Measurements from ENCODE around the gene ZNF628.

The ZNF628 gene

DNA sequence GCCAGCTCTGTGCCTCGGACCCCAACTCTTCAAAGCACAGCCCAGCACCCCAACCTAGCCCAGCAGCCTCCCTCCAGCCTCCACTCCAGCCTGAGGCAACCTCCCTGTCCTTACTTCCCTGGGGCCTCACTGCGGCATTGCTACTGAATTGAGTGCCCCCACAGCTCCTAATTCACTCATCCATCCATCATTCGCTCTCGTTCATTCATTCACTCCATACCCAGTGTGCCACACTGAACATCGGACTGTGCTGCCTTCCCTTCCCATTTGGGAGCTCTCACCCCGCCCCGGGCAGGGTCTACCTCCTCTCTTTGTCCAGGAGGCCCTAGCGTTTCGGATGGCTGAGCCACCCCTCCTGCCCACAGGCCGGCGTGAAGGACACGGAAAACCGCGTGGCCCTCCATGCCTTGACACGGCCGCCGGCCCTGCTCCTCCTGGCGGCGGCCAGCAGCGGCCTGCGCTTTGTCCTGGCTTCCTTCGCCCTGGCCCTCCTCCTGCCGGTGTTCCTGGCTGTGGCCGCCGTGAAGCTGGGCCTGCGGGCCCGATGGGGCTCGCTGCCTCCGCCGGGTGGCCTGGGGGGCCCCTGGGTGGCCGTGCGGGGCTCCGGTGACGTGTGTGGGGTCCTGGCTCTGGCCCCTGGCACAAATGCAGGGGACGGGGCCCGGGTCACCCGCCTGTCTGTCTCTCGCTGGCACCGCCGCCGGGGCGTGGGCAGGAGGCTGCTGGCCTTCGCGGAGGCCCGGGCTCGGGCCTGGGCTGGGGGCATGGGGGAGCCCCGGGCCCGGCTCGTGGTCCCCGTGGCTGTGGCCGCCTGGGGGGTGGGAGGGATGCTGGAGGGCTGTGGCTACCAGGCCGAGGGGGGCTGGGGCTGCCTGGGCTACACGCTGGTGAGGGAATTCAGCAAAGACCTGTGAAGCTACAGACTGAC is 9.9 kb downstream of the ZNF628 start:
- H3K4me3 ChIP-seq (ENCODE audit: low read depth, low read length) = no peak overlapping the region
- TF ChIP-seq, protein P1, sequence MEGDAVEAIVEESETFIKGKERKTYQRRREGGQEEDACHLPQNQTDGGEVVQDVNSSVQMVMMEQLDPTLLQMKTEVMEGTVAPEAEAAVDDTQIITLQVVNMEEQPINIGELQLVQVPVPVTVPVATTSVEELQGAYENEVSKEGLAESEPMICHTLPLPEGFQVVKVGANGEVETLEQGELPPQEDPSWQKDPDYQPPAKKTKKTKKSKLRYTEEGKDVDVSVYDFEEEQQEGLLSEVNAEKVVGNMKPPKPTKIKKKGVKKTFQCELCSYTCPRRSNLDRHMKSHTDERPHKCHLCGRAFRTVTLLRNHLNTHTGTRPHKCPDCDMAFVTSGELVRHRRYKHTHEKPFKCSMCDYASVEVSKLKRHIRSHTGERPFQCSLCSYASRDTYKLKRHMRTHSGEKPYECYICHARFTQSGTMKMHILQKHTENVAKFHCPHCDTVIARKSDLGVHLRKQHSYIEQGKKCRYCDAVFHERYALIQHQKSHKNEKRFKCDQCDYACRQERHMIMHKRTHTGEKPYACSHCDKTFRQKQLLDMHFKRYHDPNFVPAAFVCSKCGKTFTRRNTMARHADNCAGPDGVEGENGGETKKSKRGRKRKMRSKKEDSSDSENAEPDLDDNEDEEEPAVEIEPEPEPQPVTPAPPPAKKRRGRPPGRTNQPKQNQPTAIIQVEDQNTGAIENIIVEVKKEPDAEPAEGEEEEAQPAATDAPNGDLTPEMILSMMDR (IDR thresholded peaks at IDR 0.05; ENCODE audit: borderline replicate concordance, insufficient read depth, low read depth, low read length) = no peak

DNA sequence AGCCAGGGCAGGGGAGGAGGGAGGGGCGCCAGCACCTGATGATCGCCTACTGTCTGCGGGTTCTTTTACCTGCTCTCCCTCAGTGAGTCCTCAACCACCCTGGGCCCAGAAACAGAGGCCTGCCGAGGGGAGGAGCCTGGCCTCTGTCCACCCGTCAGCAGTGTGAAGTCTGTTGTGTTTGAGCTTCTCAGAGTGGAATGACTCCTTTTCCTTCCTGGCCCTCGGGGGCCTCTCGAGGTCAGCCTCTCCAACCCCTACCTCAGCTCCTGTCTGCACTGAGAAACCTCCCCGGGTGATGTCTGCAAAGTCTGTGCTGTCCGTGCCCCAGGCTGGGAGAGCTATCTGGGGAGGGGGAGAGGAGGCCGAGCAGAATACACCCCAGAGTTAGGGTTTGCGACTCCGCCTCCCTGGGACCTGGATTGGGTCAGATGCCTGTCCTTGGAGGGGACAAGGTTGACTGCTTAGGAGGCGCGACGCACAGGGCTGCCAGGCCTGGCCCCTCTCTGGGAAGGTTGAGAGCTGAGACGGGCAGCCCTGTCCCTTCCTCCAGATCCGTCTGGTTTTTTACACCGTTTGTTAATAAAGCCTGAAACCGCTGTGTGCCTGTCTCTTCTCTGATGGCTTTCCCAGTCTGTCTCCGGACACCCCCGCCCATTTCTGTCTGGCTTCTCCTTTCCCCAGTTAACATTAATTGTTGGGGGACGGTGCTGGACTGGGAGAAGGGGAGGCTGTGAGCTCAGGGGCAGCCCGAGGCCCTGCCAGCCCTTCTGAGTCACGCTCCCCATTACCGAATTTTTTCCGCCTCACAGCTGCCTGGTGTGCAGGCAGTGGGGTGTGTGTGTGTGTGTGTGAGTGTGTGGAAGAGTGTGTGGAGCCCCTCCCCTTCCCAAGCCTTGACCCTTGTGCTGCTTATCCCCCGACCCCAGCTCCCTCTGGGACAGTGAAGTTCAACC is 10.8 kb downstream of the ZNF628 start:
- TF ChIP-seq, protein P1 (IDR thresholded peaks at IDR 0.05; ENCODE audit: borderline replicate concordance, insufficient read depth, low read depth, low read length) = no peak
- no peak overlapping the region for H3K4me3 ChIP-seq (ENCODE audit: low read depth, low read length)

DNA sequence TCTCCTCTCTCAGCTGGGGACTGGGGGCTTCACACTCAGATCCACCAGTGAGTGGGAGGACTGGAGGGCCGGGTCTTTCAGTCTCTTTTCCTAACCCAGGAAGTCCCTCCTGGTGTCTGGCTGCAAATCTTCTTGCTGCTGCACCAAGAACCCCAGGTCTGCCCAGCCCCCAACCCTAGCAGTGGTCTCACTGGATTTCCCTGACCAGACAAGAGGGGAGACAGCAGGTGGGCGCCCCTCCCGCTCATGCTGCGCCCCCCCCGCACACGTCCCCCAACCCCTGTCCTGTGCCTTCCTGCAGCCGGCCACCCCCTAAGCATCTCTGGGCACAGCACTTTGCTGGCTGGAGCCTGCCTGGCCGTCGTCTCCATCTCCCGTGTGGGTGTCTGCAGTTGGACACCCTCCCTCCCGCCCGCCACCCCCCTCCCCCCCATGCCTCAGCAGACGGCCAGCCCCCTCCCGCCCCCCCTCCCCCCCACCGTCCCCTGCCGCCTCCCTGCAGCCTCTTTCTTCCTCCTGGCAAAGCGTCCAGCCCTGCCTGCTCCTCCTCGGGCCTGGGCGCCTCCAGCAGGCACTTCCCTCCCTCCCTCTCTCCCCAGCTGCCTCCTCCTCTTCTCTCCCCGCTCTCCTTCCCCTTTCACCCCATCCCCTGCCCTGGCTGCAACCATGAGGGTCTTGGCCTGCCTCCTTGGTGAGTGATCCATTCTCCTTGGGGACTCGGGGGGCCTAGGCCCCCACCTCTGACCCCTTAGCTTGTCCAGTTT is 11.7 kb downstream of the ZNF628 start, which contains the start of gene SSC5D:
SSC5D (plus strand) TSS at position 513 of the 764 bp plus-strand sequence; CDS start at position 667, 154 bp downstream.
- H3K4me3 ChIP-seq (ENCODE audit: low read depth, low read length) = no peak within 1 kb of the TSS
- TF ChIP-seq, protein P1 (IDR thresholded peaks at IDR 0.05; ENCODE audit: borderline replicate concordance, insufficient read depth, low read depth, low read length) = no peak

DNA sequence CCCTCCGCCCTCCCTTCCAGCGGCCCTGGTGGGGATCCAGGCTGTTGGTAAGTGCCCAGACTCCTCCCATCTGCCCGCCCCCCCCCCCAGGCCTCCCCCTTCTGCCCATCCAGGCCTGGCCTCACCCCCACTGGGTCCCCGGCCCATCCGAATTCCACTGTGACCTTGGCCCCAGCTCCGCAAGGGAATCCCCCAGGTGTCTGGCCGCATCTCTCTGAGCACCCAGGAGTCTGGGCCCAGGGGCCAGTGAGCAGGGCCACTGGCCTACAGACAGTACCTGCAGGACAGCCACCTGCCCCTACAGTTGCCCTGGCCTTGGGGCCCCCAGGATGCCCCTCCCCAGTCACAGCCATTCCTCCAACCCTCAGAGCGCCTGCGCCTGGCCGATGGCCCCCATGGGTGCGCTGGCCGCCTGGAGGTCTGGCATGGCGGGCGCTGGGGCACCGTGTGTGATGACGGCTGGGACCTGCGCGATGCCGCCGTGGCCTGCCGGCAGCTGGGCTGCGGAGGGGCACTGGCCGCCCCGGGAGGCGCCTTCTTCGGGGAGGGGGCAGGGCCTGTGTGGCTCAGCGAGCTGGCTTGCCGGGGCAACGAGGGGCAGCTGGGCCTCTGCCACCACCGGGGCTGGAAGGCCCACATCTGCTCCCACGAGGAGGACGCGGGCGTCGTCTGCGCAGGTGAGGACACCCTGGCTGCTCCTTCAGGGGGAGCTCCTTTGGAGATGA is 12.7 kb downstream of the ZNF628 start:
- TF ChIP-seq, protein P1 (IDR thresholded peaks at IDR 0.05; ENCODE audit: borderline replicate concordance, insufficient read depth, low read depth, low read length) = no peak
- H3K4me3 ChIP-seq (ENCODE audit: low read depth, low read length) = no peak overlapping the region

DNA sequence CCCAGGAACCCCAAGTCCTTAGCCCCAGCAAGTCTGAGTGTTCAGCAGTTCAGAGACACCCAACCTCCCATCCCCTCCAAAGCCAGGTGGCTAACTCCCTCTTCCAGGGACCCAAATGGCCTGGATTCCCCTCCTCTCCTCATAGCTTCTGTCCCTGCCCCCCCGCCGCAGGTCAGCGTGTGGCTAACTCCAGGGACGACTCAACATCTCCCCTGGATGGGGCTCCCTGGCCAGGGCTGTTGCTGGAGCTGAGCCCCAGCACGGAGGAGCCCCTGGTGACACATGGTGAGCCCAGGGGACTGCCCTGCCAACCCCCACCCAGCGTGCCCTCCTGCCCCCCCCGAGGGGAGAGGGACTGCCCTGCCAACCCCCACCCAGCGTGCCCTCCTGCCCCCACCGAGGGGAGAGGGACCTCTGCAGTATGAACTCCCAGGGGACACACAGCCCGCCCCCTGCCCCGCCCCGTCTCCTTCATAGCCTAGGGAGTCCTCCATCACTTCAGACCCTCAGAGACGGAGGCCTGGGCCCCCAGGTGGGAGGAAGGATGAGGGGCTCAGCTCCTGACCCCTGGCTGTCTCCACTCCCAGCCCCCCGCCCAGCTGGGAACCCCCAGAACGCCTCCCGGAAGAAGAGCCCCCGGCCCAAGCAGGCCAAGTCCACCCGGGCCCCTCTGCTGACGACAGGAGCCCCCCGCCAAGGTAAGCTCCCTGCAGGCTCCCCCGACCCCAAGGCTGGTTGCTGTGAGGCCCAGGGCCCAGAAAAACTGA is 13.5 kb downstream of the ZNF628 start:
- no peak overlapping the region for H3K4me3 ChIP-seq (ENCODE audit: low read depth, low read length)
- TF ChIP-seq, protein P1 (IDR thresholded peaks at IDR 0.05; ENCODE audit: borderline replicate concordance, insufficient read depth, low read depth, low read length) = no peak

Data from GM12875 (cell line).